ENCODE measurements around the gene MED26. TPM values are rescaled to one million over a fixed set of nuclear protein-coding genes. Genes with fewer than 3 reads are reported as not detected.

The MED26 gene
- total and polyA plus RNA-seq, 10 of the 15 experiments (the other 5 are each of a cell fraction or from before 2014, with no cell fraction given): 1.1 to 21.4 (median 9.7) TPM

DNA sequence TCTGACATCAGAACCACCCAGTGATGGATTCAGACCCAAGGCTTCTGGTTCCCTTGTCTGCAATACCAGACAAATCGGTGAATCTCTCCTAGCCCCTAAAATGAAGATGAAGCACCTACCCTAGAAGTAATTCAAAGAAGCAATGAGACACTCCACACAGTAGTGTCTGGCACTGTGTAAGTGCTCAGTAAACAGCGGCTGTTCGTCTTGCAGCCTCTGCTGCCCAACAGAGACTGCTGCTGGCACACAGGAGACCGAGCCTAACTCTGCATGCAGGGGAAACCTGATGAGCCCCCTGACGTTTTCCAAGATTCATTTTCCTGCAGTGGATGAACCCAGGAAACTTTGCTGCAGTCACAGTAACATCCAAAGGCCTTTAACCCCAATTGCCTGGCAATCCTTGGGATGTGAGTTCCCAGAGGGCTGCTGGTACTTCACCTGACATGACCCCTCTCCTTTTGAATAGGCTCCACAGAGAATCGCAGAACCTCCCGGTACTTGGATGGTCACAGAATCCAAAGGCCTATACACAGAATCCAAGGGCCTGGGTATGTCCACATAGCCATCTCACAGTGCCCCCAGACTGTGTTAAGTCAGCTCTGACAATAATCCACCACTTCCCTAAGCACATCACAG lies 6.7 kb downstream of the MED26 start (continued):
- TF ChIP-seq, protein P1, sequence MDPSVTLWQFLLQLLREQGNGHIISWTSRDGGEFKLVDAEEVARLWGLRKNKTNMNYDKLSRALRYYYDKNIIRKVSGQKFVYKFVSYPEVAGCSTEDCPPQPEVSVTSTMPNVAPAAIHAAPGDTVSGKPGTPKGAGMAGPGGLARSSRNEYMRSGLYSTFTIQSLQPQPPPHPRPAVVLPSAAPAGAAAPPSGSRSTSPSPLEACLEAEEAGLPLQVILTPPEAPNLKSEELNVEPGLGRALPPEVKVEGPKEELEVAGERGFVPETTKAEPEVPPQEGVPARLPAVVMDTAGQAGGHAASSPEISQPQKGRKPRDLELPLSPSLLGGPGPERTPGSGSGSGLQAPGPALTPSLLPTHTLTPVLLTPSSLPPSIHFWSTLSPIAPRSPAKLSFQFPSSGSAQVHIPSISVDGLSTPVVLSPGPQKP (IDR thresholded peaks at IDR 0.05; ENCODE audit: low read depth, low read length): no peak
- TF ChIP-seq ZNF207 (IDR thresholded peaks at IDR 0.05; ENCODE audit: borderline replicate concordance) (no peak), HDGF (IDR thresholded peaks at IDR 0.05) (no peak)

DNA sequence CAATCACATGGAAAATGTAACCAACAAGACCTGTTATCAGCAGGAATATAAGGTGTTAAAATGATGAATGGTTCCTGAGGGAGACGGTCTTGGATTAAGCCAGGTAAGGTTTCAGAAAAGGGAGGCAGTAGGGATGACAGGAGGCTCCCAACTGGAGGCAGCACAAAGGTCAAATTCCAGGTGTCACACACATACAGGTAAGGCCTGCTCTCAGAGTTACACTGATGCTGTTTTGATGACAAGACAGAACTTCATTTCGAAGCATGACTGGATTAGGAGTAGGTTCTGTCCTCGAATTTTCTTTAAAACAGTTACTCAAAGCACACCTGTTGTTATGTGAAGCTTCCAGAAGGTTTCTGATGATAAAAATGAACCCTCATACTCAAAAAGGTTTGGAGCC lies 7.4 kb downstream of the MED26 start:
- FAIRE-seq (no peak), DNase-seq (ENCODE audit: low read depth, low spot score) (no peak), ATAC-seq (no peak)
- ChIA-PET SMC1A (ENCODE audit: uncharacterized antibody, unreplicated experiment) (no interaction called here), POLR2A (interaction anchor here (0.5 to 0.6 kb wide), 2 partner anchors 25 to 46 kb away, joined by 3 read pairs; no protein-coding TSS in a partner anchor), CTCF (interaction anchor here (1.0 to 1.7 kb wide), 2 partner anchors 27 to 47 kb away, joined by 3 to 4 read pairs; no protein-coding TSS in a partner anchor), RAD21 (ENCODE audit: unreplicated experiment) (no interaction called here)
- no peak overlapping the region for H2AFZ ChIP-seq (ENCODE audit: control insufficient read depth, low read depth, low read length)
- BruUV-seq (replicated peaks): no TSS peak
- peaks cover 40% of the 10 kb centered on the region for H3K4me1 ChIP-seq (ENCODE audit: control insufficient read depth, insufficient read depth, low read length)
- no peak overlapping the region for H3K4me2 ChIP-seq (ENCODE audit: control insufficient read depth, insufficient read depth)
- peaks cover 4 to 18% of the 10 kb centered on the region in 2 experiments; a peak in 2 of 4 replicates for H3K36me3 ChIP-seq (ENCODE audit: control insufficient read depth in 2 of 2, insufficient read depth in 2 of 2, low read length in 1 of 2)
- H3K4me3 ChIP-seq: no peak overlapping the region
- no peaks in the 10 kb centered on the region for H3K9me3 ChIP-seq (replicated peaks; ENCODE audit: control insufficient read depth, insufficient read depth, low read length)
- intact Hi-C loops (cut with micrococcal nuclease; ENCODE audit: unreplicated experiment): loop anchor here (5.0 kb wide), 1 partner anchor 78 kb away; the partner anchor contains the start of gene CHERP
- H3K79me2 ChIP-seq (ENCODE audit: control insufficient read depth, insufficient read depth, low read length): peaks cover 100% of the 10 kb centered on the region
- no peak overlapping the region; the same call in 1 of the 2 replicates for H3K27ac ChIP-seq (ENCODE audit: control insufficient read depth, insufficient read depth)
- no peak overlapping the region for H3K9ac ChIP-seq (ENCODE audit: control insufficient read depth, insufficient read depth, low read length)
- H4K20me1 ChIP-seq (ENCODE audit: control insufficient read depth, insufficient read depth): peaks cover 15% of the 10 kb centered on the region
- WGBS (ENCODE audit: insufficient coverage, insufficient replicate concordance, low lambda C conversion rate, missing lambda C conversion rate): 87% methylated on average over 3 of the region's 3 CpGs
- H3K27me3 ChIP-seq (replicated peaks in 1 of 2; ENCODE audit: control insufficient read depth in 2 of 2, insufficient read depth in 2 of 2, low read length in 1 of 2): no peaks in the 10 kb centered on the region
- in situ Hi-C loops (cut with MboI): no loop called here
- no peak for TF ChIP-seq NR2F1 (conservative IDR thresholded peaks at IDR 0.05)
- no peak for TF ChIP-seq MTA3 (IDR thresholded peaks at IDR 0.05; ENCODE audit: borderline replicate concordance, low read length)
- no peak for TF ChIP-seq SRF (IDR thresholded peaks at IDR 0.05; ENCODE audit: low read depth in 2 of 2, low read length in 2 of 2)
- TF ChIP-seq KDM1A (IDR thresholded peaks at IDR 0.05; ENCODE audit: borderline replicate concordance): no peak
- no peak for TF ChIP-seq SPI1 (IDR thresholded peaks at IDR 0.05; ENCODE audit: borderline replicate concordance, insufficient read depth, low read depth, low read length)
- TF ChIP-seq, protein P2, sequence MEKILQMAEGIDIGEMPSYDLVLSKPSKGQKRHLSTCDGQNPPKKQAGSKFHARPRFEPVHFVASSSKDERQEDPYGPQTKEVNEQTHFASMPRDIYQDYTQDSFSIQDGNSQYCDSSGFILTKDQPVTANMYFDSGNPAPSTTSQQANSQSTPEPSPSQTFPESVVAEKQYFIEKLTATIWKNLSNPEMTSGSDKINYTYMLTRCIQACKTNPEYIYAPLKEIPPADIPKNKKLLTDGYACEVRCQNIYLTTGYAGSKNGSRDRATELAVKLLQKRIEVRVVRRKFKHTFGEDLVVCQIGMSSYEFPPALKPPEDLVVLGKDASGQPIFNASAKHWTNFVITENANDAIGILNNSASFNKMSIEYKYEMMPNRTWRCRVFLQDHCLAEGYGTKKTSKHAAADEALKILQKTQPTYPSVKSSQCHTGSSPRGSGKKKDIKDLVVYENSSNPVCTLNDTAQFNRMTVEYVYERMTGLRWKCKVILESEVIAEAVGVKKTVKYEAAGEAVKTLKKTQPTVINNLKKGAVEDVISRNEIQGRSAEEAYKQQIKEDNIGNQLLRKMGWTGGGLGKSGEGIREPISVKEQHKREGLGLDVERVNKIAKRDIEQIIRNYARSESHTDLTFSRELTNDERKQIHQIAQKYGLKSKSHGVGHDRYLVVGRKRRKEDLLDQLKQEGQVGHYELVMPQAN (conservative IDR thresholded peaks at IDR 0.05): no peak
- no peak for TF ChIP-seq CHD2 (IDR thresholded peaks at IDR 0.05; ENCODE audit: borderline replicate concordance, low read depth, low read length)
- TF ChIP-seq NRF1 (conservative IDR thresholded peaks at IDR 0.05; ENCODE audit: low read depth, low read length): no peak
- TF ChIP-seq, protein P3, sequence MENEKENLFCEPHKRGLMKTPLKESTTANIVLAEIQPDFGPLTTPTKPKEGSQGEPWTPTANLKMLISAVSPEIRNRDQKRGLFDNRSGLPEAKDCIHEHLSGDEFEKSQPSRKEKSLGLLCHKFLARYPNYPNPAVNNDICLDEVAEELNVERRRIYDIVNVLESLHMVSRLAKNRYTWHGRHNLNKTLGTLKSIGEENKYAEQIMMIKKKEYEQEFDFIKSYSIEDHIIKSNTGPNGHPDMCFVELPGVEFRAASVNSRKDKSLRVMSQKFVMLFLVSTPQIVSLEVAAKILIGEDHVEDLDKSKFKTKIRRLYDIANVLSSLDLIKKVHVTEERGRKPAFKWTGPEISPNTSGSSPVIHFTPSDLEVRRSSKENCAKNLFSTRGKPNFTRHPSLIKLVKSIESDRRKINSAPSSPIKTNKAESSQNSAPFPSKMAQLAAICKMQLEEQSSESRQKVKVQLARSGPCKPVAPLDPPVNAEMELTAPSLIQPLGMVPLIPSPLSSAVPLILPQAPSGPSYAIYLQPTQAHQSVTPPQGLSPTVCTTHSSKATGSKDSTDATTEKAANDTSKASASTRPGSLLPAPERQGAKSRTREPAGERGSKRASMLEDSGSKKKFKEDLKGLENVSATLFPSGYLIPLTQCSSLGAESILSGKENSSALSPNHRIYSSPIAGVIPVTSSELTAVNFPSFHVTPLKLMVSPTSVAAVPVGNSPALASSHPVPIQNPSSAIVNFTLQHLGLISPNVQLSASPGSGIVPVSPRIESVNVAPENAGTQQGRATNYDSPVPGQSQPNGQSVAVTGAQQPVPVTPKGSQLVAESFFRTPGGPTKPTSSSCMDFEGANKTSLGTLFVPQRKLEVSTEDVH (IDR thresholded peaks at IDR 0.05; ENCODE audit: low read depth, partially characterized antibody): no peak
- TF ChIP-seq MTA2 (IDR thresholded peaks at IDR 0.05; ENCODE audit: low read depth): no peak
- no peak for TF ChIP-seq CEBPB (IDR thresholded peaks at IDR 0.05; ENCODE audit: borderline replicate concordance in 1 of 2, low read depth in 2 of 2, low read length in 2 of 2)

All from GM12878 (cell line).